Skin epidermis (tissue), 12 donors: ENCODE results near the gene SYNJ1.
"Not testable (repeated sequence)": the region's sequence is repeated elsewhere in the genome, so short reads cannot be mapped to it uniquely, and the experiment has no call there.

Experiments used
- H3K27ac ChIP-seq, 21 experiments: fragments of 200-600 bp; sonication (generic) in 11 of 21; one replicate each; pipeline ENCODE4 v1.5.0; 2020; ENCODE audit warnings: mild to moderate bottlenecking in 3 of 21, inconsistent platforms in 2 of 21, moderate library complexity in 2 of 21
- H3K4me3 ChIP-seq, 7 experiments: fragments of 200-600 bp; sonication (generic) in 2 of 7; one replicate each; pipeline ENCODE4 v1.5.0; 2020; ENCODE audit warnings: inconsistent platforms in 2 of 7, mild to moderate bottlenecking in 2 of 7, moderate library complexity in 1 of 7

Gene SYNJ1

GRCh38 chr21:32736083-32736482, 8.3 kb upstream of the SYNJ1 start:
- H3K27ac ChIP-seq, H3K4me3 ChIP-seq: not testable (repeated sequence)

DNA sequence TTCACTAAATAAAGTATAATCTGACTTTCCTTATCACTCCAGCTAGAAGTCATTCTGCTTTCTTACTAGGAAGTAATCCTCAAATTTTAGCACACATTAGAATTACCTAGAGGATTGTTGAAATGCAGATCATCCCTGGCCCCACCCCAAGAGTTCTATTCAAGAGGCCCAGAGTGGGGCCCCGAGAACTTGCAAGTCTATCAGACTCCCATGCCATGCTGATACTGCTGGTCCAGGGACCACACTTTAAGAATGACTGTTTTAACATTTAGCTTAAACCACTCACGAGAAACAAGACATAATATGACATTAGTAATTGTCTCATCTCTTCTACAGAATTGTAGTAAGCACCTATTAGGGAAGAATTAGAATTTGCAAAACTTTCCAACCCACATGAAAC, 7.7 kb upstream of the SYNJ1 start:
- no peak overlapping the region for H3K27ac ChIP-seq

GRCh38 chr21:32733990-32734613, 6.3 kb upstream of the SYNJ1 start:
- H3K4me3 ChIP-seq, result no peak overlapping the region
- H3K27ac ChIP-seq, result no peak overlapping the region

More for the DNA sequence above, 7.7 kb upstream of the SYNJ1 start:
- H3K4me3 ChIP-seq, result no peak overlapping the region

DNA sequence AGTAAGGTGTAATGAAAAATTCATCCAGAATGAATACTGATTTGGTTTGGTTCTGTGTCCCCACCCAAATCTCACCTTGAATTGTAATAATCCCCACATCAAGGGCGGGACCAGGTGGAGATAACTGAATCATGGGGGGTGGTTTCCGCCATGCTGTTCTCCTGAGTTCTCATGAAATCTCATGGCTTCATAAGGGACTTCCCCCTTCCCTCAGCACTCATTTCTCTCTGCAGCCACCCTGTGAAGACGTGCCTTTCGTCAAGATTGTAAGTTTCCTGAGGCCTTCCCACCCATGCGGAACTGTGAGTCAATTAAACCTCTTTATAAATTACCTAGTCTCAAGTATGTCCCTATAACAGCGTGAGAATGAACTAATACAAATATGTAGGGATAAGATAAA, 5.5 kb upstream of the SYNJ1 start:
- Histone ChIP-seq H3K27ac (no peak overlapping the region), H3K4me3 (no peak overlapping the region)

DNA sequence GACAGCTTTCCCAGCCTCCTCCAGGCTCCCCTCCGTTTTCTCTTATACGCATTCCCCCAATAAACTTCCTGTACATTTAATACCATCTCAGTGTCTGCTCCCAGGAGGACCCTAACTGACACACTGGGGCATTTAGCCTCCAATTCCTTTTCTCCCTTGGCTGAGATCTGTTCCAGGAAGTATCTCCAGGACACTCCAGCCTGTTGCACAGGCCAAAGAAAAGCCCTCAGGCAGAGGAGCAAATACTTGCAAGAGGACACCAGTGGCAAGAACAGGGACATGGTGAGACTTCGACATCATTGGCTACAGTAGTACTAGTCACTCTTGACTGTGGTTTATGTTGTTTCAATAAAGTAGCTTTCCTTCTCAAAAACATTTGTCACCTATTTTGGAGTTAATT, 4.7 kb upstream of the SYNJ1 start:
- Histone ChIP-seq H3K4me3 (no peak overlapping the region), H3K27ac (no peak overlapping the region)

GRCh38 chr21:32728848-32729247, 1.0 kb upstream of the SYNJ1 start:
- peak overlapping the region in 5 of 7 experiments; percentile 67 to 99 (median 93) for H3K4me3 ChIP-seq
- H3K27ac ChIP-seq, result peak overlapping the region in 11 of 21 experiments; percentile 88 to 95 (median 92)

DNA sequence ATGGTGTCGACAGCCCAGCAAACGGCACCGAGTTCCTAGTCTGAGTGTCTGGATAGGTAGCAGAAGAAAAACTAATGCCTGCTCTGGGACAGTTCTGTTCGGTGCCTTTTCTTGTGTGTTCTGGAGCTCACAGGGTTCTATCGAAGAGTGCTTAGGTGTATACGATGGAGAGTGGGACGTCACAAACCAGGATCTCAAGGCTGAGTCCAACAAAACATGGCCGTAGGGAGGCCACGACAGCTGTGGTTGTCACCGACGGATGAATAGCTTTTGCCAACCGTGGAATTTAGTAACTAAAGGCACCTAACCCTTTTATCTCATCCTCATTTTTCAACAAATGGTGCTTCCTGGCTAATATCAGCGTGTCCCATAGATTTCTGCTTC, 635 bp upstream of the SYNJ1 start:
- Histone ChIP-seq H3K4me3 (peak overlapping the region; percentile 66 to 99 (median 93)), H3K27ac (peak overlapping the region; percentile 23 to 96 (median 90))

DNA sequence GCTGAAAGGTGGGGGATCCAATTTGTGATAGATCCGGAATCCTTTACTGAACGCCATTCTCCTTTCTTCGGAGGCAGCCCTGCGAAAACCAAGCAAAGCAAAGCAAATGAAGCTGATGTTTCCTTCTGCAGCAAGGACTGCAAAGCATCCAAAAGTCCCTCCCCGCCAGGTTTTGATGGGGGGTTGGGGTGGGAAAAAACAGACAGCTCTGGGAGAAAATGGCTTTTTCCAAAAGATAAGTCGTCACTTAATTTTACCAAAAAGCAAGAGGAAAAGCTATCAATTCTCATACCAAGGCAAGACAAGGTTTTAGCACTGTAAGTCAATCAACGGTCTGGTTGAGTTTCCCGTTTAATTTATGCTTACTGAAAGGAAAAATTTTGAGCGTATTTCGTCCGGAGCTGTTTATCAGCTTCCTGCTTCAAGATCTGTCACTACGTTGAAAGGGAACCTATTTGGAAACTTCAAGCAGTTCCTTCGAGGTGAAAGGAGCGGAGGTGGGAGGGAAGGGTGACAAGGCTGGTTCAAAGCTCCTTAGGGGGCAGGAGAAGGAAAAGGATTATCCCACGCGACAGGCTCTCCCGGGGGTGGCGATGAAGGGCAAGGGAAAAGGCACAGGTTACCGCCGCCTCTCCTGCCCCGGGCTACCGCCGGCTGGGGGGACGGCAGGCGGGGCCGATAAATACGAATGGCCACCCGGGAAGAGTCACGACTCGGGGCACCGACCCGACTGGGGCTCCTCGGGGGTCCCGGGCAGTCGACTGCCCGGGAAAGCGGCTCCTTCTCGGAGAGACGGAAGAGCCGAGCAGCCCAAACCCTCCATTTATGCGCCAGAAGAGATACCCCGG, 750 bp downstream of the SYNJ1 start:
- peak overlapping the region; percentile 61 to 97 (median 91) for H3K27ac ChIP-seq

GRCh38 chr21:32719085-32719484, 8.7 kb downstream of the SYNJ1 start:
- Histone ChIP-seq H3K4me3 (no peak overlapping the region), H3K27ac (no peak overlapping the region)

More for the DNA sequence above, 750 bp downstream of the SYNJ1 start:
- peak overlapping the region; percentile 66 to 99 (median 93) for H3K4me3 ChIP-seq

GRCh38 chr21:32717851-32718316, 9.9 kb downstream of the SYNJ1 start:
- H3K27ac ChIP-seq, result no peak overlapping the region
- H3K4me3 ChIP-seq, result no peak overlapping the region

DNA sequence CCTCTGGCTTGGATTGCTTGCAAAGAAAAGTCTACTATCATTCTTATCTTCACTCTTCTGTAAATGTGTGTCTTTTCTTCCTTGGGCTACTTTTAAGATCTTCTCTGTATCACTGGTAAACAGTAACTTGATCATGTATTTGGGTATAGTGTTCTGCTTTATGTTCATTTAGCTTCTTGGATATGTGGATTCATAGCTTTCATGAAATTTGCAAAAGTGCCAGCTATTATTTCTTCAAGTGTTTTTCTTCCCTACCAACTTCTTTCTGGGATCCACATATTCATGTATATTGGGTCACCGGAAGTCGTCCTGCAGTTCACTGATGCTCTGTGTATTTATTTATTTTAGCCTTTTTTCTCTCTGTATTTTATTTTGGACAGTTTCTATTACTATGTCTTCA, 11.3 kb downstream of the SYNJ1 start:
- no peak overlapping the region for H3K4me3 ChIP-seq
- H3K27ac ChIP-seq, result no peak overlapping the region

DNA sequence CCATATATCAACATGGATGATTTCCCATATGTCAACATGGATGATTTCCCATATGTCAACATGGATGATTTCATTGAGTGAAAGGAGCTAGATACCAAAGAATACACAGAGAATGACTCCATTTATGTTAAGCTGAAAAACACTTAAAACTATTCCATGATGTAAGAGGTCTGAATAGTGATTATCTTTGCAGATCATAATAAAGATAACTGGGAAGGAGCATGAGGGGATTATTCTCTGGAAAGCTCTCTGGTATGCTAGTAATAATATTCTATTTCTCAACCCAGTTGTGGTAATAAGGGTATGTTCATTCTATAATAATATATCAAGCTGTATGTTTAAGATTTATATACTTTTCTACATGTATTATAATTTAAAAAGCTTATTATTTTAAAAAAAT, 14.1 kb downstream of the SYNJ1 start:
- Histone ChIP-seq H3K4me3 (no peak overlapping the region), H3K27ac (peak overlapping the region in 1 of 21 experiments; percentile 55)

DNA sequence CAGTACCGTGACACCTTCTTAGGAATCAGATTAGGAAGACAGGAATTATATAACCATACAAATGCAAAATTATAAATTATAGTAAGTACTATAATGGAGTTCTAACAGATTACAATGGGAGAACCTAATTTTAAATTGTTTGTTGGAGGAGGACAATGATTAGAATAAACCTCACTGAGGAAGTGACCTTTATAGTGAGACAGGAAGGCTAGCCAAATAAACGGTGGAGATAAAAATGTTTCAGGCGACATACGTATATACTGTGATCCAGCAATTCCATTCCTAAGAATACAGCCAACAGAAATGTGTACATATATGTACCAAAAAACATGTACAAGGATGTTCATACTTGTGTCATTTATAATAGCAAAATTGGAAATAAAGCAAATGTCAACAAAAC, 15.2 kb downstream of the SYNJ1 start:
- H3K27ac ChIP-seq, result peak overlapping the region in 1 of 21 experiments; percentile 1
- H3K4me3 ChIP-seq, result no peak overlapping the region

- Histone ChIP-seq H3K27ac (peak overlapping the region in 1 of 21 experiments; percentile 1), H3K4me3 (no peak overlapping the region)
Measured at GRCh38 chr21:32712043-32712442, 15.8 kb downstream of the SYNJ1 start.

DNA sequence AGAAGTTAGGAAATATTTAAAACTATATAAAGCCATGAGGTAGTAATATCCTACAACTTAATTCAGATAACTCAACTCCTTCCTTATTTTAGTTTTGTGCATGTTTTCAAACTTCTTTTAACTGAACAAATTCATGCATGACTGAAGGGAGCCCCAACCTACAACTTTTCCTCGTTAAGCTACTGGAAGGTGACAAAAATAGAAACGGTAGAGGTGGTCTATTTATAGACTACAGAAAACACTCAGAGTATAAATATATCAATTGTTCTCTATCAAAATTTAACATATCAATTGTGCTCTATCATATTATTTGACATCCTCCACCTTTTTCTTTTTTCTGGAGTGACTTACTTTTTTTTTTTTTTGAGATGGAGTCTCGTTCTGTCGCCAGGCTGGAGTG, 16.8 kb downstream of the SYNJ1 start:
- H3K27ac ChIP-seq, result no peak overlapping the region
- no peak overlapping the region for H3K4me3 ChIP-seq

DNA sequence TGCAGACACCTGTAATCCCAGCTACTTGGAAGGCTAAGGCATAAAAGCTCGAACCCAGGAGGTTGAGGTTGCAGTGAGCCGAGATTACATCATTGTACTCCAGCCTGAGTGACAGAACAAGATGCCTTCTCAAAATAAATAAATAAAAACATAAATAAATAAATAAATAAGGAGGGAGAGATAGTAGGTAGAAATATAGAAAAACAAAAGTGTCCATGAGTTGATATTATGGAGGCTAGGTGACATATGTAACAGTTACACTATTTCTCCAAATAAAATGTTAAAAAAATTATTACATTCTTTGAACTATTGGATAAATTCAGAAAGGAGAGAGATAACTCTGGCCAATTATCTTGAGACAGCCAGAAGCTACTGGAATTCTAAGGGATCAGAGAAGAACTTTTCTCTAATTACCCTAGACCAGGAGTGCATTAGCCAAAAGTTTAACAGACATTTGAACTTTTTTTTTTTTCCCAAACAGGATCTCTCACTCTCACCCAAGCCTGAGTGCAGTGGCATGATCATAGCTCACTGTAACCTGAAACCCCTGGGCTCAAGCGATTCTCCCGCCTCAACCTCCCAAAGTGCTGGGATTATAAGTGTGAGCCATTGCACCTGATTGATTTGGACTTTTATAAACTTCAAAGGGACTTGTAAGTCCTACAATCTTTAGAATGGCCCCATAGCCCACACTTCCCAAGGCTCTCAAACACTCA, 17.6 kb downstream of the SYNJ1 start:
- no peak overlapping the region for H3K27ac ChIP-seq
- no peak overlapping the region for H3K4me3 ChIP-seq

DNA sequence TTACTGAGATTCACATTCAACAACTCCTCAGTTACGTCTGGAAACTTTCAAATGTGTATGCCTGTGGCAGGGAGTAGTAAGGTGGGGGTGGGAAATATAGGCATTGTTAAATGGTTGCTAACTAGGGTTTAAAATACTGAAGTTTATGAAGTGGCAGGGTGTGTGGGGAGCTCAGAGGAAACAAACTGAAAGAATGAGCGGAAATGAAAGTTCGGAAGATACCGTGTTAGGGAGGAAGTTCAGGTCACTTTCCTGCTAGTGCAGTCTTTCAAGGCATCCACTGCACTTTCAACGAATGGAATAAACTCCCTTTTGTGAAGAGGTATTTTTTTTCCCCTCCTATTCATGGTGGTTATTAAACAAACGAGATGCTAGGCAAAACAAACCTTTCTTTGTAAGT, 19.7 kb downstream of the SYNJ1 start:
- no peak overlapping the region for H3K27ac ChIP-seq

DNA sequence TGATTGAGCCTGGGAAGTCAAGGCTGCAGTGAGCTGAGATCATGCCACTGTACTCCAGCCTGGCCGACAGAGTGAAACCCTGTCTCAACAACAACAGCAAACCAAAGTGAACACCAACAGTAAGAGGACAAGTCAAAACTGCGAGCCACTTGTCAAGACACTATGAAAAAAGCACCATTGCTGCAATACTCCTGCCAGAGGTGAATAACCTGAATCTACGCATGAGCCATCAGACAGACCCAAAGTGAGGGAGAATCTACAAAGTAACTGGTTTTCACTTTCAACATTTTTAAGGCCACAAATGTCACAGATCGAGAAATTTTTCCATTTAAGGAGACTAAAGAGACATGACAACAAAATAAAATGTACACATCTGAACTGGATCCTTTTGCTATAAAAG, 21.9 kb downstream of the SYNJ1 start:
- H3K27ac ChIP-seq, result no peak overlapping the region
- H3K4me3 ChIP-seq, result no peak overlapping the region

More for the DNA sequence above, 19.7 kb downstream of the SYNJ1 start:
- H3K4me3 ChIP-seq, result no peak overlapping the region

GRCh38 chr21:32705139-32705538, 22.7 kb downstream of the SYNJ1 start:
- Histone ChIP-seq H3K4me3 (no peak overlapping the region), H3K27ac (no peak overlapping the region)

- no peak overlapping the region for H3K4me3 ChIP-seq
- no peak overlapping the region for H3K27ac ChIP-seq
Measured at GRCh38 chr21:32702702-32703101, 25.1 kb downstream of the SYNJ1 start.
